H1 (cell line): ENCODE results near the gene HSPA4L. TPM values are rescaled to one million over a fixed set of nuclear protein-coding genes. Genes with fewer than 3 reads are reported as not detected.

Source experiments
- CTCF ChIA-PET: fragments of 300-600 bp; sonication (Branson Sonifier 250); formaldehyde crosslinking; loops from one replicate; lab custom pipeline; 2021; ENCODE audit not compliant: partially characterized antibody; lab: Charles Lee
- POLR2A ChIA-PET: fragments of 300-600 bp; sonication (Branson Sonifier 250); formaldehyde crosslinking; loops from one replicate; lab custom pipeline; 2021; ENCODE audit warnings: inconsistent platforms; ENCODE audit not compliant: partially characterized antibody; lab: Charles Lee
- DNase-seq, 2 experiments: peaks; one replicate each; pipeline versions ENCODE4 v3.0.0 to v3.0.0-alpha.2; 2010 to 2022; ENCODE audit warnings: low spot score in 2 of 2, low read depth in 1 of 2, mixed read lengths in 1 of 2
- FAIRE-seq: peaks from 2 replicates; lab custom pipeline; 2011; peaks lifted over from hg19 to GRCh38; lab: Jason Lieb, UNC
- H2AFZ ChIP-seq: 2 replicates; pipeline ENCODE4 v1.8.1; 2012; ENCODE audit warnings: low read length, inconsistent platforms
- H2AK5ac ChIP-seq: 2 replicates; pipeline ENCODE4 v1.6.1; 2013; ENCODE audit warnings: low read depth, low read length
- H2BK120ac ChIP-seq: replicated peaks from 2 replicates; pipeline ENCODE3; 2013; ENCODE audit warnings: low read depth, low read length, inconsistent platforms
- H2BK12ac ChIP-seq: 2 replicates; pipeline ENCODE4 v1.6.1; 2013; ENCODE audit warnings: low read depth, low read length
- H2BK15ac ChIP-seq: 2 replicates; pipeline ENCODE4 v1.6.1; 2013; ENCODE audit warnings: low read length
- H2BK20ac ChIP-seq: 2 replicates; pipeline ENCODE4 v1.6.1; 2013; ENCODE audit warnings: low read length
- H2BK5ac ChIP-seq: 2 replicates; pipeline ENCODE4 v1.6.1; 2013; ENCODE audit warnings: low read depth, low read length
- H3K14ac ChIP-seq: 2 replicates; pipeline ENCODE4 v1.6.1; 2013; ENCODE audit warnings: inconsistent platforms; ENCODE audit not compliant: insufficient read length
- H3K18ac ChIP-seq: 2 replicates; pipeline ENCODE4 v1.6.1; 2013; ENCODE audit warnings: low read length; ENCODE audit errors: extremely low read depth
- H3K23ac ChIP-seq: 2 replicates; pipeline ENCODE4 v1.6.1; 2013; ENCODE audit warnings: inconsistent platforms; ENCODE audit not compliant: insufficient read length
- H3K23me2 ChIP-seq: 2 replicates; pipeline ENCODE4 v1.6.1; 2013; ENCODE audit warnings: low read depth, low read length
- H3K27ac ChIP-seq: 2 replicates; pipeline ENCODE4 v1.6.1; 2011; ENCODE audit warnings: low read depth, low read length, inconsistent platforms
- H3K27me3 ChIP-seq, 4 experiments: replicated peaks in 1 of 4; 1 replicate in 1 of 4; 2 replicates in 3 of 4; pipeline versions ENCODE4 v1.6.1 to v1.8.1; 2011 to 2013; ENCODE audit warnings: low read length in 3 of 4, mild to moderate bottlenecking in 3 of 4, inconsistent platforms in 2 of 4, mixed read lengths in 2 of 4, moderate library complexity in 1 of 4; ENCODE audit not compliant: control insufficient read depth in 3 of 4, insufficient read depth in 3 of 4; ENCODE audit errors: extremely low read depth in 1 of 4
- H3K36me3 ChIP-seq, 4 experiments: 2 replicates each; pipeline versions ENCODE4 v1.6.1 to v1.8.1; 2011 to 2013; ENCODE audit warnings: mild to moderate bottlenecking in 4 of 4, low read length in 3 of 4, moderate library complexity in 2 of 4, control low read depth in 1 of 4, inconsistent platforms in 1 of 4; ENCODE audit not compliant: insufficient read depth in 4 of 4, control insufficient read depth in 2 of 4
- H3K4ac ChIP-seq: replicated peaks from 2 replicates; pipeline ENCODE3; 2013; ENCODE audit warnings: low read length, low read depth, mixed read lengths, inconsistent platforms; ENCODE audit not compliant: insufficient read length
- H3K4me1 ChIP-seq, 4 experiments: replicated peaks in 1 of 4; 1 replicate in 1 of 4; 2 replicates in 3 of 4; pipeline versions ENCODE4 v1.6.1 to v1.8.1; 2011 to 2013; ENCODE audit warnings: low read length in 3 of 4, inconsistent platforms in 2 of 4, mixed read lengths in 1 of 4; ENCODE audit not compliant: insufficient read depth in 4 of 4, control insufficient read depth in 3 of 4
- H3K4me2 ChIP-seq, 2 experiments: 2 replicates each; pipeline versions ENCODE4 v1.6.1 to v1.8.1; 2011 to 2013; ENCODE audit warnings: low read depth in 2 of 2, low read length in 2 of 2, control low read depth in 1 of 2, inconsistent platforms in 1 of 2, mild to moderate bottlenecking in 1 of 2; ENCODE audit not compliant: insufficient read depth in 1 of 2
- H3K4me3 ChIP-seq, 4 experiments: fragments of 200-600, 300-600 bp in 1 of 4; sonication (generic), shearing (Covaris generic), sonication (Bioruptor Twin) in 1 of 4; 2 replicates each; pipeline versions ENCODE4 v1.5.1 to v1.8.1; 2011 to 2016; ENCODE audit warnings: low read length in 4 of 4, low read depth in 3 of 4, control low read depth in 2 of 4, inconsistent platforms in 2 of 4, mild to moderate bottlenecking in 2 of 4, mixed read lengths in 1 of 4, moderate library complexity in 1 of 4; ENCODE audit not compliant: insufficient read depth in 2 of 4; ENCODE audit errors: extremely low read depth in 1 of 4
- H3K56ac ChIP-seq: replicated peaks from 2 replicates; pipeline ENCODE3; 2013; ENCODE audit warnings: low read depth, mild to moderate bottlenecking, mixed read lengths, low read length, inconsistent platforms; ENCODE audit not compliant: insufficient read length
- H3K79me1 ChIP-seq: 2 replicates; pipeline ENCODE4 v1.6.1; 2013; ENCODE audit warnings: low read depth, low read length, control low read depth
- H3K79me2 ChIP-seq, 2 experiments: 2 replicates each; pipeline versions ENCODE4 v1.6.1 to v1.8.1; 2012 to 2013; ENCODE audit warnings: low read length in 2 of 2, mild to moderate bottlenecking in 2 of 2, inconsistent platforms in 1 of 2; ENCODE audit not compliant: insufficient read depth in 2 of 2, control insufficient read depth in 1 of 2
- H3K9ac ChIP-seq, 4 experiments: replicated peaks in 1 of 4; 1 replicate in 1 of 4; 2 replicates in 3 of 4; pipeline versions ENCODE4 v1.6.1 to v1.8.1; 2011 to 2013; ENCODE audit warnings: low read depth in 3 of 4, low read length in 3 of 4, control low read depth in 2 of 4, mild to moderate bottlenecking in 2 of 4, moderate library complexity in 2 of 4, inconsistent platforms in 1 of 4; ENCODE audit errors: extremely low read depth in 1 of 4
- H3K9me3 ChIP-seq, 2 experiments: 2 replicates each; pipeline versions ENCODE4 v1.6.1 to v1.8.1; 2012 to 2013; ENCODE audit warnings: mild to moderate bottlenecking in 2 of 2, moderate library complexity in 2 of 2, control low read depth in 1 of 2, inconsistent platforms in 1 of 2, low read depth in 1 of 2, low read length in 1 of 2, mixed read lengths in 1 of 2; ENCODE audit not compliant: insufficient read depth in 2 of 2
- H4K20me1 ChIP-seq, 2 experiments: replicated peaks in 1 of 2; 2 replicates each; pipeline versions ENCODE3 to v1.8.1; 2011 to 2013; ENCODE audit warnings: inconsistent platforms in 2 of 2, low read length in 2 of 2, mild to moderate bottlenecking in 1 of 2; ENCODE audit not compliant: insufficient read depth in 2 of 2, control insufficient read depth in 1 of 2
- H4K5ac ChIP-seq: 2 replicates; pipeline ENCODE4 v1.6.1; 2013; ENCODE audit warnings: low read length, low read depth, mixed read lengths, inconsistent platforms; ENCODE audit not compliant: insufficient read length
- H4K8ac ChIP-seq: 2 replicates; pipeline ENCODE4 v1.8.0; 2013; ENCODE audit warnings: mild to moderate bottlenecking, moderate library complexity, low read length, inconsistent platforms; ENCODE audit not compliant: insufficient read depth; ENCODE audit errors: extremely low read depth
- H4K91ac ChIP-seq: replicated peaks from 2 replicates; pipeline ENCODE3; 2013; ENCODE audit warnings: low read length, mixed read lengths, inconsistent platforms; ENCODE audit not compliant: insufficient read length
- CBX8 ChIP-seq: fragments of 300-800, 300-1000 bp; sonication (generic); IDR thresholded peaks from 2 replicates; pipeline ENCODE4 v1.7.1; 2016; ENCODE audit warnings: low read depth, low read length, borderline replicate concordance
- EP300 ChIP-seq, 2 experiments: IDR thresholded peaks; 1 replicate in 1 of 2; 2 replicates in 1 of 2; pipeline ENCODE4 v1.6.1; 2011 to 2012; ENCODE audit warnings: low read depth in 2 of 2, low read length in 2 of 2, mild to moderate bottlenecking in 2 of 2, borderline replicate concordance in 1 of 2, inconsistent platforms in 1 of 2, moderate library complexity in 1 of 2
- MAX ChIP-seq: IDR thresholded peaks from 2 replicates; pipeline ENCODE4 v1.6.1; 2012; ENCODE audit warnings: inconsistent platforms
- POLR2A ChIP-seq, 2 experiments: IDR thresholded peaks; 1 replicate in 1 of 2; 2 replicates in 1 of 2; pipeline ENCODE4 v1.6.1; 2011; ENCODE audit warnings: low read depth in 2 of 2, low read length in 2 of 2, mild to moderate bottlenecking in 2 of 2; ENCODE audit errors: control extremely low read depth in 1 of 2
- TAF1 ChIP-seq: IDR thresholded peaks from 2 replicates; pipeline ENCODE4 v1.6.1; 2011; ENCODE audit warnings: mild to moderate bottlenecking, low read depth, low read length
- WGBS, 2 experiments: shearing (Covaris generic) in 1 of 2; methylation state at CpG; one replicate each; pipeline versions ENCODE4 v1.1.6 to v1.1.7; 2013 to 2015; ENCODE audit warnings: low lambda C conversion rate in 2 of 2, mixed read lengths in 2 of 2, inconsistent platforms in 1 of 2, low coverage in 1 of 2, missing lambda C conversion rate in 1 of 2; ENCODE audit not compliant: insufficient replicate concordance in 2 of 2, insufficient coverage in 1 of 2, insufficient read length in 1 of 2; ENCODE audit errors: extremely low coverage in 1 of 2, missing lambda C conversion rate in 1 of 2; 5-methylcytosine and 5-hydroxymethylcytosine counted together
- polyA plus RNA-seq, 7 experiments: library from polyadenylated mRNA; depleted of rRNA in 3 of 7; stranded (reverse) in 5 of 7; unstranded in 2 of 7; fragments of >200 nt in 5 of 7; fragments of 200-250 nt in 2 of 7; gene quantifications; 1 replicate in 5 of 7; 2 replicates in 1 of 7; 4 replicates in 1 of 7; pipeline versions ENCODE4 v1.2.1 to v1.2.3, GENCODE V29; 2011 to 2013; ENCODE audit warnings: missing spikeins in 2 of 7, mixed read lengths in 2 of 7
- total RNA-seq: library from RNA; stranded (reverse); fragmentation: NEBNext Ultra II Directional; extraction: Animal tissue kit (Norgen Biotek cat#: 25700); gene quantifications from 2 replicates; pipeline ENCODE4 v1.2.1, GENCODE V29; 2021

The HSPA4L gene
- total and polyA plus RNA-seq, 2 of the 8 experiments (the other 6 are each of a cell fraction or from before 2014, with no cell fraction given), result 0.65 to 4.7 TPM

GRCh38 chr4:127756906-127757305 lies 25.2 kb upstream of the HSPA4L start:
- no peak overlapping the region for H2BK20ac ChIP-seq
- ChIA-PET CTCF (no interaction called here), POLR2A (no interaction called here)
- H2BK5ac ChIP-seq, result no peak overlapping the region
- H3K9ac ChIP-seq, result no peak overlapping the region
- no peaks in the 10 kb centered on the region for H4K20me1 ChIP-seq
- H2BK120ac ChIP-seq, result no peak overlapping the region
- no peak overlapping the region for H3K4me3 ChIP-seq
- H3K9me3 ChIP-seq, result no peaks in the 10 kb centered on the region
- H3K79me2 ChIP-seq, result no peaks in the 10 kb centered on the region
- no peak overlapping the region for H3K4ac ChIP-seq
- H3K4me2 ChIP-seq, result no peak overlapping the region
- WGBS, 2 experiments, result 89% methylated on average over 2 of the region's 2 CpGs; no CpG with 5 or more reads in 1 of the 2 experiments
- H4K91ac ChIP-seq, result no peak overlapping the region
- H4K8ac ChIP-seq, result no peak overlapping the region
- H3K18ac ChIP-seq, result no peak overlapping the region
- H3K36me3 ChIP-seq, result no peaks in the 10 kb centered on the region
- H3K56ac ChIP-seq, result no peak overlapping the region
- H3K23ac ChIP-seq, result no peak overlapping the region
- H3K23me2 ChIP-seq, result no peaks in the 10 kb centered on the region
- H2AK5ac ChIP-seq, result no peak overlapping the region
- no peak for FAIRE-seq
- no peak overlapping the region for H2BK12ac ChIP-seq
- no peak overlapping the region for H2AFZ ChIP-seq
- H3K27ac ChIP-seq, result no peak overlapping the region
- H2BK15ac ChIP-seq, result no peak overlapping the region
- DNase-seq, result no peak
- no peaks in the 10 kb centered on the region for H3K79me1 ChIP-seq
- H3K14ac ChIP-seq, result no peak overlapping the region
- TF ChIP-seq POLR2A (IDR thresholded peaks at IDR 0.05; ENCODE audit: control extremely low read depth in 1 of 2, low read depth in 2 of 2, low read length in 2 of 2) (no peak), CBX8 (no peak), EP300 (IDR thresholded peaks at IDR 0.05; ENCODE audit: borderline replicate concordance in 1 of 2, low read depth in 2 of 2, low read length in 2 of 2) (no peak), TAF1 (no peak), MAX (no peak)
- H3K27me3 ChIP-seq, result no peaks in the 10 kb centered on the region
- H4K5ac ChIP-seq, result no peak overlapping the region
- H3K4me1 ChIP-seq, result no peaks in the 10 kb centered on the region
